ENCODE data around the gene SSX4B.
"Not testable (repeated sequence)": the region's sequence is repeated elsewhere in the genome, so short reads cannot be mapped to it uniquely, and the experiment has no call there.

SSX4B gene

GRCh38 chrX:48411860-48412259, at the start of gene SSX4B:
Gene SSX4B, minus strand, starts transcription at chrX:48411960. Its CDS starts 588 bp downstream, at chrX:48411372.
- DNase-seq (ENCODE audit: low read depth): not testable (repeated sequence)

GRCh38 chrX:48460606-48461005, 48.8 kb upstream of the SSX4B start:
- DNase-seq (ENCODE audit: low read depth): no peak

- DNase-seq (ENCODE audit: low read depth): no peak
Observed at GRCh38 chrX:48460031-48460430, 48.3 kb upstream of the SSX4B start.

GRCh38 chrX:48459483-48459882, 47.7 kb upstream of the SSX4B start:
- no peak for DNase-seq (ENCODE audit: low read depth)

- DNase-seq (ENCODE audit: low read depth): no peak
Observed at GRCh38 chrX:48458711-48459110, 47.0 kb upstream of the SSX4B start.

GRCh38 chrX:48456628-48457331, 45.0 kb upstream of the SSX4B start:
- no peak for DNase-seq (ENCODE audit: low read depth)

- DNase-seq (ENCODE audit: low read depth): no peak
Observed at GRCh38 chrX:48451708-48452107, 39.9 kb upstream of the SSX4B start.

GRCh38 chrX:48450076-48450475, 38.3 kb upstream of the SSX4B start:
- no peak for DNase-seq (ENCODE audit: low read depth)

GRCh38 chrX:48447201-48447600, 35.4 kb upstream of the SSX4B start:
- not testable (repeated sequence) for DNase-seq (ENCODE audit: low read depth)

GRCh38 chrX:48433713-48434112, 22.0 kb upstream of the SSX4B start:
- not testable (repeated sequence) for DNase-seq (ENCODE audit: low read depth)

GRCh38 chrX:48430166-48430565, 18.4 kb upstream of the SSX4B start:
- DNase-seq (ENCODE audit: low read depth): not testable (repeated sequence)

GRCh38 chrX:48429606-48430005, 17.8 kb upstream of the SSX4B start:
- not testable (repeated sequence) for DNase-seq (ENCODE audit: low read depth)

- not testable (repeated sequence) for DNase-seq (ENCODE audit: low read depth)
Observed at GRCh38 chrX:48427027-48427716, 15.4 kb upstream of the SSX4B start.

- not testable (repeated sequence) for DNase-seq (ENCODE audit: low read depth)
Observed at GRCh38 chrX:48397825-48398224, 13.9 kb downstream of the SSX4B start.

- not testable (repeated sequence) for DNase-seq (ENCODE audit: low read depth)
Observed at GRCh38 chrX:48396931-48397330, 14.8 kb downstream of the SSX4B start.

- DNase-seq (ENCODE audit: low read depth): not testable (repeated sequence)
Observed at GRCh38 chrX:48383239-48383638, 28.5 kb downstream of the SSX4B start, which contains the start of gene SSX4. Gene SSX4, plus strand, starts transcription at chrX:48383539. Its CDS starts 515 bp downstream, at chrX:48384054.

- not testable (repeated sequence) for DNase-seq (ENCODE audit: low read depth)
Observed at GRCh38 chrX:48370408-48370807, 41.4 kb downstream of the SSX4B start.

GRCh38 chrX:48367717-48368408, 43.9 kb downstream of the SSX4B start:
- DNase-seq (ENCODE audit: low read depth): not testable (repeated sequence)

GRCh38 chrX:48359281-48359680, 52.5 kb downstream of the SSX4B start:
- not testable (repeated sequence) for DNase-seq (ENCODE audit: low read depth)

GRCh38 chrX:48357681-48358080, 54.1 kb downstream of the SSX4B start:
- DNase-seq (ENCODE audit: low read depth): no peak

GRCh38 chrX:48356315-48357094, 55.3 kb downstream of the SSX4B start, which contains the start of gene SSX3:
Gene SSX3, minus strand, starts transcription at chrX:48356703. Its CDS starts 1,454 bp downstream, at chrX:48355249.
- DNase-seq (ENCODE audit: low read depth): not testable (repeated sequence)

Measured in non-pigmented ciliary epithelial cell (primary cell).